GM18511 (cell line): ENCODE data around the gene SPPL3.

Experiments
- ATAC-seq: cut with Tn5 transposase; IDR thresholded peaks from one replicate; pipeline ENCODE4 v1.9.1; 2021; ENCODE audit warnings: mild to moderate bottlenecking, moderate library complexity; ENCODE audit not compliant: unreplicated experiment

Gene SPPL3

GRCh38 chr12:120790114-120790513 lies 114.0 kb downstream of the SPPL3 start:
- ATAC-seq: no peak

DNA sequence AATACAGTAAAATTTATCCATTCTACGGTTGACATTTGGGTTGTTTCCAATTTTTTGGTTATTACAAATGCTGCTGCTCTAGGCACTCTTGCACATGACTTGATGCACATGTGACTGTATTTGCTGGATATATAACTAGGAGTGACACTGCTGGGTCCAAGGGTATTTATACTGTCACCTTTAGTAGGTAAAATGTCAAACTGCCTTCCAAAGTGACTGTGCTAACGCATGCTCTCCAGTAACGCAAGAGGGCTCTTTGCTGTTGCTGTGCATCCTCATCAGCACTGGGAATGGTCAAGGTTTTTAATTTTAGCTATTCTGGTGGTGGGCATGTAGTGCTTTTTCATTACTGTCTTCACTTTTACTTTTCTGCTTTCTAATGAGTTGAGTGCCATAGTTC lies 116.3 kb downstream of the SPPL3 start:
- no peak for ATAC-seq

GRCh38 chr12:120784804-120785203 lies 119.4 kb downstream of the SPPL3 start:
- no peak for ATAC-seq

GRCh38 chr12:120783197-120783596 lies 121.0 kb downstream of the SPPL3 start:
- no peak for ATAC-seq

- ATAC-seq: no peak
Measured at GRCh38 chr12:120775862-120776552, 128.2 kb downstream of the SPPL3 start.

GRCh38 chr12:120774169-120774916 lies 129.8 kb downstream of the SPPL3 start:
- ATAC-seq: no peak

DNA sequence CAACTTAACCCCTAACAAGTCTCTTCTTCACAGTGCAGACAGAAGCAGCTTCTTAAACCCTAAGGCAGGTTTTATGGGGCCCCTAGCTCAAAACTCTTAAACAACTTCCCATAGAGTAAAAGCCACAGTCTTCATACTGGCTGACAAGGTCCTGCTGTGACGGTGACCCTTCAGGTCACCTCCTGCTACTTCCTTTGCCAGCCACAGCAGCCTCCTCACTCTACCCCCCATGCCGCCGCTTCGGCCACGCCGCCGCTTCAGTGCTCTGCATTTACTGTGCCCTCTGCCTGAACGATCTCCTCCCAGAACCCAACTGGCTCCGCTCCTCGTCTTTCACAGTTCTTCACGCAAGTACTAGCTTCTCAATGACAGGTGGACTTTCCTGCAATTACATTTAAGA lies 133.1 kb downstream of the SPPL3 start:
- no peak for ATAC-seq

GRCh38 chr12:120767071-120768024 lies 136.8 kb downstream of the SPPL3 start:
- no peak for ATAC-seq

GRCh38 chr12:120766566-120766965 lies 137.6 kb downstream of the SPPL3 start:
- ATAC-seq: no peak

- no peak for ATAC-seq
Measured at GRCh38 chr12:120764816-120765215, 139.3 kb downstream of the SPPL3 start.

- no peak for ATAC-seq
Measured at GRCh38 chr12:120763250-120763649, 140.9 kb downstream of the SPPL3 start.

DNA sequence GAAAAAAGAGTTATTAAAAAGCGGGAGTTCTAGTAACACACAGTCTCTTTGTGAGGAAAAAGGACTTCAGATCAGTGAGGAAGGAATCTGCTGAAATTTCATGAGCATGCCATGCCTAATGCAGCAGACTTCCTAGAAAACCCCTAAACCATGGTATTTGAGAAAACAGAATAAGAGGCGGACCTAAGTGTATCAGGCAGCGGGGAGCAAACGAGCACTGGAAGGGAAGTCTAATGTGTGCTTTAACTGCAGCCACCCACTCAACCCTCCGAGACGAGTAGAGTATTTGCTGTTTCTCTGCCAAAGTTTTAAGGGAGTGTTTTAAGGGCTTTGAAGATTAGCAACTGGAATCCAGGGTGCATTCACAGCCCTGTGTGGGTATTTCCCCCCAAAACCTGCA lies 142.1 kb downstream of the SPPL3 start:
- ATAC-seq: no peak

DNA sequence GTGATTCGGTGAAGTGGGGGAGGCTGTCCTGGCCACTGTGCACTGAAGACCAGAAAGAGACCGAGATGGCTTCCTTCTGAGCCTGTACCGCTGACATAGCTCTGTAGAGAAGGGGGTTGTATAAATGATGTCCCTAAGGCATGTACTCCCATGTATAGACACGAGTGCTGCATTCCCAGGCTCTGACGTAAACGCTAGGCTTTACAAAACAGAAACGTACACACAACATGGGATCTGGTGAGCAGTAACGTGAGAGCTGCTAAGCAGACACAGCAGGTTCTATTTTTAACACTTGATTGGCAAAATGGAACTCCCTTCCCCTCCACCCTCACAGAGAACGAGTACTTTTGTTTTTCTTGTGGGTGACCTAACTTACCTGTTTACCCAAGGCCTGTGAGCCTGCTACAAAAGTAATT lies 142.6 kb downstream of the SPPL3 start:
- ATAC-seq: no peak

DNA sequence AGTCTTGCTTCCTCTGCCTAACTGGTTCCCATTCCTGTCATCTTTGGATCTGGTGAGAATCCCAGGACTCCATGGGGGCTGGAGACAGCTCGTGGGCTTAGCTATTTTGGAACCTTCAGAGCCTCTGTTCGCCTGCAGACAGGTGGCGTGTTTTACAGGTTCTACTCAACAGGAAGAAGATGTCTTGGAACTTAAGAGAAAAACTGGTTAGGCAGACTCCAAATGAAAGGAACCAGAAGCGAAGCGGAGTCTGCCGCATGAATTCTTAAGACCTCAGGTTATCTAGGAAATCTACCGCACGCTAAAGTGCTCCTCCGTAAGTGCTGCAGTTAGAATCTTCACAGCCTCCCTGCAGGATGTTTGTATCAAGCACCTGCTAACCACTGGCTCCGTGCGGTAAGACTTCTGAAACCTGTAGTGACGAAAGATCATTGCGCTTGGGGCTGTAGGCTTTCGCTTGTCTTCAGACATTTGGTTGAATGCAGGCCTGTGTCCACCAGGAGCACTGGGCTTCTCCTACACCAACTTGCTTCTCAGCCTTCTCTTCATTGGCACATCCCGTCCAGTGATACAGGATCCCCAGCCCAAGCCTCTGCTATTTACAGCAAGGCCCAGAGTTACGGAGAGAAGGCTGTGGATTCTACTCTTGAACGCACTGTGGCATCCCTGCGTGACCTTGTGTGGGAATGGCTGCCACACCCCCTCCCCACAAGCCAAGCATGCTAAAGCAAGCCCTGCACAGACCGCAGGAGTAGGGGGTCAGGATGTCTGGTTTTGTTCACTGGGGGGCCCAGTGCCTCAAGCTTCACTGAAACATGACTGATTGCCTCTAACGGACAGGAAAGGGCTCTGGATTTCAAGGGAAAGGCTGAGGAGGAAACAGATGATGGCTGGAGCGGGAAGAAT lies 143.6 kb downstream of the SPPL3 start:
- no peak for ATAC-seq

GRCh38 chr12:120759591-120760348 lies 144.4 kb downstream of the SPPL3 start:
- no peak for ATAC-seq

DNA sequence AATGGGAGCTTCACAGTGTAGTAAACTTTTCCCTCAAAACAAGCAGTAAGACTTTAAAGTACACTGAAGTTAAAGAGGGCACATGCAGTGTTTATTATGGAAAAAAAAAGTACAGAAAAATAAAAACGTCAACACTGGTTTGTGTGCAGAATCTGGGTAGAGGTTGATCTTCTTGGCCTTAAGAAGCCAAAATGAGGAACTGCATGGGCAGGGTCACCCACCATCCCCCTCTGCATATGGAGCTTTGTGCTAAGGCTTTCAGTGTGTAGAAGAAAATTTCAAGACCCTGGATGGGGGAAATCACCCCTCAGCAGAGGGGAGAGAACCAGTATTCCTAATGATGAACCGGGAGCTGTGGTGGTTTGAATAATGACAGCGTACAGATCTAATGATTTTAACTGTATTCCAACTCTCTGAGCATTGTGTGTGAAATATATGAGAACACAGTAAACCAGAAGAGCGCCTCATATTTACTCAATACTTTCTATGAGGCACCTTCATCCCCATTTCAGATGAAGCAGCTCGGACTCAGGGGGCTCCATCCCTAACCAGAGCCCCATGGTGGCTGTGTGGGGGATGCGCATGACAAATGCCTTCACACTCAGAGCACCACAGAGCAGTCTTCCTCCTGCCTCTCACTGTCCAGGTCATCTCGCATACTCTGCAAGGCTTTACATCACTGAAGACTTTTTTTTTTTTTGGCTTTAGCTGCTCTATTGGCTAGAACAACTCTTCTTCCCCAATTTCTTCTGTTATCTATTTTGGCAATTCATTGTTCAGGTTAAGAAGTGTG lies 145.2 kb downstream of the SPPL3 start:
- no peak for ATAC-seq

GRCh38 chr12:120757949-120758348 lies 146.2 kb downstream of the SPPL3 start:
- ATAC-seq: no peak

GRCh38 chr12:120757226-120757742 lies 146.9 kb downstream of the SPPL3 start:
- no peak for ATAC-seq

GRCh38 chr12:120755269-120755668 lies 148.9 kb downstream of the SPPL3 start:
- ATAC-seq: no peak
